HFFc6 (cell line): Measurements from ENCODE around the gene CEP41. TPM values are rescaled to one million over a fixed set of nuclear protein-coding genes. Genes with fewer than 3 reads are reported as not detected.

Source experiments
- DNase-seq: peaks from one replicate; pipeline ENCODE4 v3.0.0-alpha.2; 2018
- H3K27ac Mint-ChIP-seq: 2 replicates; pipeline ENCODE4 v1.8.0; 2020; ENCODE audit warnings: mild to moderate bottlenecking, mixed read lengths
- H3K27me3 Mint-ChIP-seq: 2 replicates; pipeline ENCODE4 v1.8.0; 2021; ENCODE audit warnings: mild to moderate bottlenecking, moderate library complexity, mixed read lengths; ENCODE audit not compliant: insufficient read depth
- H3K36me3 Mint-ChIP-seq: 2 replicates; pipeline ENCODE4 v1.8.0; 2021; ENCODE audit warnings: low read depth, mixed read lengths
- H3K4me1 Mint-ChIP-seq: 2 replicates; pipeline ENCODE4 v1.8.0; 2020; ENCODE audit warnings: low read depth, mixed read lengths
- H3K4me3 Mint-ChIP-seq: 2 replicates; pipeline ENCODE4 v1.8.0; 2020; ENCODE audit warnings: mild to moderate bottlenecking, moderate library complexity, mixed read lengths
- H3K9me3 Mint-ChIP-seq: 2 replicates; pipeline ENCODE4 v1.8.0; 2020; ENCODE audit warnings: mild to moderate bottlenecking, mixed read lengths
- CTCF ChIP-seq: fragments of 200-600 bp; sonication (generic); IDR thresholded peaks from 2 replicates; pipeline ENCODE4 v1.5.0; 2021; ENCODE audit warnings: antibody characterized with exemption, mild to moderate bottlenecking
- total RNA-seq, 6 experiments: library from RNA; stranded (reverse); fragmentation: NEBNext Ultra II Directional; extraction: Animal tissue kit (Norgen Biotek cat#: 25700); gene quantifications; 2 replicates in 1 of 6; 3 replicates in 5 of 6; pipeline ENCODE4 v1.2.3, GENCODE V29; 2021

Gene CEP41
- total RNA-seq, 6 experiments from 2014 or later: 14.5 to 20.9 (median 17.8) TPM

- H3K27ac Mint-ChIP-seq: no peak overlapping the region
- no peak for DNase-seq
- H3K27me3 Mint-ChIP-seq: no peaks in the 10 kb centered on the region
- H3K4me3 Mint-ChIP-seq: no peak overlapping the region
- peaks cover 14% of the 10 kb centered on the region for H3K4me1 Mint-ChIP-seq
- H3K36me3 Mint-ChIP-seq: peaks cover 22% of the 10 kb centered on the region
- no peak for TF ChIP-seq CTCF
- H3K9me3 Mint-ChIP-seq: no peaks in the 10 kb centered on the region
These were observed 39.7 kb downstream of the CEP41 start for GRCh38 chr7:130401101-130401500.

- TF ChIP-seq CTCF: no peak
- H3K9me3 Mint-ChIP-seq: no peaks in the 10 kb centered on the region
- H3K27me3 Mint-ChIP-seq: no peaks in the 10 kb centered on the region
- H3K27ac Mint-ChIP-seq: peak overlapping the region; percentile 81
- peaks cover 14% of the 10 kb centered on the region for H3K4me1 Mint-ChIP-seq
- peak overlapping the region; percentile 1; the same call in 1 of the 2 replicates for H3K4me3 Mint-ChIP-seq
- peak; percentile 50 for DNase-seq
- H3K36me3 Mint-ChIP-seq: peaks cover 22% of the 10 kb centered on the region
These were observed 40.7 kb downstream of the CEP41 start for GRCh38 chr7:130400120-130400572.

- TF ChIP-seq CTCF: no peak
- Mint-ChIP-seq H3K36me3 (peaks cover 22% of the 10 kb centered on the region), H3K4me3 (no peak overlapping the region), H3K27me3 (no peaks in the 10 kb centered on the region), H3K4me1 (peaks cover 14% of the 10 kb centered on the region), H3K27ac (no peak overlapping the region), H3K9me3 (no peaks in the 10 kb centered on the region)
- no peak for DNase-seq
These were observed 42.2 kb downstream of the CEP41 start for GRCh38 chr7:130398526-130399090.

GRCh38 chr7:130397758-130398073 is 43.1 kb downstream of the CEP41 start:
- no peak for DNase-seq
- H3K4me3 Mint-ChIP-seq: no peak overlapping the region
- no peaks in the 10 kb centered on the region for H3K9me3 Mint-ChIP-seq
- peaks cover 19% of the 10 kb centered on the region for H3K36me3 Mint-ChIP-seq
- peaks cover 21% of the 10 kb centered on the region for H3K4me1 Mint-ChIP-seq
- H3K27me3 Mint-ChIP-seq: no peaks in the 10 kb centered on the region
- TF ChIP-seq CTCF: no peak
- no peak overlapping the region; the same call in 1 of the 2 replicates for H3K27ac Mint-ChIP-seq

- H3K9me3 Mint-ChIP-seq: no peaks in the 10 kb centered on the region
- TF ChIP-seq CTCF: no peak
- no peak overlapping the region for H3K4me3 Mint-ChIP-seq
- peaks cover 26% of the 10 kb centered on the region for H3K4me1 Mint-ChIP-seq
- no peak for DNase-seq
- no peaks in the 10 kb centered on the region for H3K27me3 Mint-ChIP-seq
- H3K36me3 Mint-ChIP-seq: peaks cover 15% of the 10 kb centered on the region
- H3K27ac Mint-ChIP-seq: no peak overlapping the region; the same call in 1 of the 2 replicates
These were observed 43.6 kb downstream of the CEP41 start for GRCh38 chr7:130397051-130397757.
